ENCODE measurements around the gene FGF22. TPM values are rescaled to one million over a fixed set of nuclear protein-coding genes. Genes with fewer than 3 reads are reported as not detected.

FGF22 gene
- total and polyA plus RNA-seq, 2 donors from 2014 or later = 0.19 to 0.71 TPM

- FAIRE-seq = peak; percentile 27
Observed at GRCh38 chr19:633068-633785, 6.5 kb upstream of the FGF22 start, which contains the start of gene POLRMT. Gene POLRMT, minus strand, starts transcription at chr19:633537. Its CDS starts 25 bp downstream, at chr19:633512.

GRCh38 chr19:633786-634639, 5.7 kb upstream of the FGF22 start:
- Histone ChIP-seq H3K36me3 (ENCODE audit: control insufficient read depth in 2 of 3, insufficient read depth in 3 of 3, low read length in 3 of 3) (no peaks in the 10 kb centered on the region), H3K4me1 (ENCODE audit: control insufficient read depth in 2 of 3, insufficient read depth in 2 of 3, low read depth in 1 of 3, low read length in 3 of 3) (peaks cover 0 to 16% (median 5%) of the 10 kb centered on the region in 3 donors), H3K9me3 (ENCODE audit: control insufficient read depth in 2 of 3, insufficient read depth in 1 of 3, low read length in 3 of 3) (no peaks in the 10 kb centered on the region), H3K27ac (ENCODE audit: low read depth in 2 of 2, low read length in 2 of 2) (no peak overlapping the region), H3K9ac (ENCODE audit: low read length in 3 of 3) (peak overlapping the region; percentile 72 to 82 (median 78)), H3K4me3 (ENCODE audit: low read length in 3 of 3) (peak overlapping the region; percentile 67 to 94 (median 89)), H3K27me3 (ENCODE audit: control insufficient read depth, insufficient read depth, low read length) (no peaks in the 10 kb centered on the region)
- intact Hi-C loops (cut with DNase I) = no loop called here
- FAIRE-seq (no peak), DNase-seq (peak in 1 of 5 donors; percentile 59)
- TF ChIP-seq CTCF (IDR thresholded peaks at IDR 0.05; ENCODE audit: borderline replicate concordance, extremely low read depth, insufficient read depth) = no peak

More at GRCh38 chr19:633068-633785, 6.5 kb upstream of the FGF22 start, which contains the start of gene POLRMT:
- TF ChIP-seq CTCF (IDR thresholded peaks at IDR 0.05; ENCODE audit: borderline replicate concordance, extremely low read depth, insufficient read depth) = no peak
- intact Hi-C loops (cut with DNase I) = no loop called here
- peak; percentile 98 to 99 (median 99) for DNase-seq
- H3K27ac ChIP-seq (ENCODE audit: low read depth in 2 of 2, low read length in 2 of 2) = peak within 1 kb of the TSS in 1 of 2 donors; percentile 17
- no peaks in the 10 kb centered on the region for H3K27me3 ChIP-seq (ENCODE audit: control insufficient read depth, insufficient read depth, low read length)
- H3K4me1 ChIP-seq (ENCODE audit: control insufficient read depth in 2 of 3, insufficient read depth in 2 of 3, low read depth in 1 of 3, low read length in 3 of 3) = peaks cover 0 to 11% (median 4%) of the 10 kb centered on the region in 3 donors
- peak within 1 kb of the TSS; percentile 89 to 94 (median 90) for H3K4me3 ChIP-seq (ENCODE audit: low read length in 3 of 3)
- no peaks in the 10 kb centered on the region for H3K36me3 ChIP-seq (ENCODE audit: control insufficient read depth in 2 of 3, insufficient read depth in 3 of 3, low read length in 3 of 3)
- no peaks in the 10 kb centered on the region for H3K9me3 ChIP-seq (ENCODE audit: control insufficient read depth in 2 of 3, insufficient read depth in 1 of 3, low read length in 3 of 3)
- peak within 1 kb of the TSS; percentile 81 to 93 (median 82) for H3K9ac ChIP-seq (ENCODE audit: low read length in 3 of 3)

GRCh38 chr19:634975-635652, 4.6 kb upstream of the FGF22 start:
- Histone ChIP-seq H3K4me3 (ENCODE audit: low read length in 3 of 3) (no peak overlapping the region), H3K9me3 (ENCODE audit: control insufficient read depth in 2 of 3, insufficient read depth in 1 of 3, low read length in 3 of 3) (no peaks in the 10 kb centered on the region), H3K36me3 (ENCODE audit: control insufficient read depth in 2 of 3, insufficient read depth in 3 of 3, low read length in 3 of 3) (no peaks in the 10 kb centered on the region), H3K4me1 (ENCODE audit: control insufficient read depth in 2 of 3, insufficient read depth in 2 of 3, low read depth in 1 of 3, low read length in 3 of 3) (peaks cover 0 to 20% (median 8%) of the 10 kb centered on the region in 3 donors), H3K27ac (ENCODE audit: low read depth in 2 of 2, low read length in 2 of 2) (no peak overlapping the region), H3K9ac (ENCODE audit: low read length in 3 of 3) (no peak overlapping the region), H3K27me3 (ENCODE audit: control insufficient read depth, insufficient read depth, low read length) (no peaks in the 10 kb centered on the region)
- no peak for FAIRE-seq
- intact Hi-C loops (cut with DNase I) = no loop called here
- no peak for TF ChIP-seq CTCF (IDR thresholded peaks at IDR 0.05; ENCODE audit: borderline replicate concordance, extremely low read depth, insufficient read depth)
- no peak for DNase-seq

All from kidney (tissue), 14 donors.